GM12878 (cell line): Measurements from ENCODE around the gene MBNL1. TPM values are rescaled to one million over a fixed set of nuclear protein-coding genes. Genes with fewer than 3 reads are reported as not detected.
A peak's percentile ranks its signal among the peaks of the same experiment; 100 is the strongest.

Experiments
- ATAC-seq: fragments of 200-7000 bp; cut with Tn5 transposase; 3 replicates; pipeline ENCODE4 v1.9.1; 2020; ENCODE audit warnings: mild to moderate bottlenecking, moderate library complexity
- BruUV-seq: library from RNA; stranded (reverse); fragments of 400-500 nt; replicated peaks from 2 replicates; lab custom pipeline; 2021; lab: Mats Ljungman, UMichigan
- CTCF ChIA-PET: fragments of 300-600 bp; sonication (Branson Sonifier 250); formaldehyde crosslinking; extraction: SDS; loops from one replicate; lab custom pipeline; 2021; ENCODE audit warnings: inconsistent platforms; lab: Yijun Ruan, JAX
- POLR2A ChIA-PET: fragments of 350-600 bp; formaldehyde crosslinking; extraction: SDS; loops from one replicate; lab custom pipeline; 2021; ENCODE audit warnings: inconsistent platforms; lab: Charles Lee
- RAD21 ChIA-PET: fragments of 300-600 bp; sonication (Branson Sonifier 250); formaldehyde crosslinking; loops from one replicate; lab custom pipeline; 2023; ENCODE audit warnings: antibody characterized with exemption; ENCODE audit not compliant: unreplicated experiment; lab: Charles Lee
- SMC1A ChIA-PET: fragments of 300-600 bp; sonication (Branson Sonifier 250); formaldehyde crosslinking; loops from one replicate; lab custom pipeline; 2023; ENCODE audit not compliant: unreplicated experiment, uncharacterized antibody; lab: Charles Lee
- DNase-seq: peaks from one replicate; pipeline ENCODE4 v3.0.0-alpha.2; 2011; ENCODE audit warnings: low read depth, low spot score
- FAIRE-seq: peaks from 3 replicates; lab custom pipeline; 2011; peaks lifted over from hg19 to GRCh38; lab: Jason Lieb, UNC
- H2AFZ ChIP-seq: 2 replicates; pipeline ENCODE4 v1.6.0; 2011; ENCODE audit warnings: low read depth, low read length, control low read depth; ENCODE audit not compliant: control insufficient read depth
- H3K27ac ChIP-seq: 2 replicates; pipeline ENCODE4 v1.5.1; 2011; ENCODE audit warnings: control low read depth; ENCODE audit not compliant: control insufficient read depth, insufficient read depth
- H3K27me3 ChIP-seq, 2 experiments: replicated peaks in 1 of 2; 2 replicates each; pipeline versions ENCODE4 v1.6.0 to v1.6.1; 2011; ENCODE audit warnings: low read length in 1 of 2; ENCODE audit not compliant: control insufficient read depth in 2 of 2, insufficient read depth in 2 of 2
- H3K36me3 ChIP-seq, 2 experiments: 2 replicates each; pipeline ENCODE4 v1.5.1; 2011; ENCODE audit warnings: low read length in 1 of 2; ENCODE audit not compliant: control insufficient read depth in 2 of 2, insufficient read depth in 2 of 2
- H3K4me1 ChIP-seq: 2 replicates; pipeline ENCODE4 v1.6.1; 2011; ENCODE audit warnings: mild to moderate bottlenecking, low read length, moderate library complexity, mixed read lengths; ENCODE audit not compliant: control insufficient read depth, insufficient read depth
- H3K4me2 ChIP-seq: 2 replicates; pipeline ENCODE4 v1.6.0; 2011; ENCODE audit warnings: control low read depth; ENCODE audit not compliant: control insufficient read depth, insufficient read depth
- H3K4me3 ChIP-seq: fragments of 200-600 bp; sonication (generic); 2 replicates; pipeline ENCODE4 v1.5.1; 2016
- H3K79me2 ChIP-seq: 2 replicates; pipeline ENCODE4 v1.6.0; 2011; ENCODE audit warnings: low read length; ENCODE audit not compliant: control insufficient read depth, insufficient read depth
- H3K9ac ChIP-seq: 2 replicates; pipeline ENCODE4 v1.8.0; 2011; ENCODE audit warnings: low read length, control low read depth, mixed read lengths; ENCODE audit not compliant: control insufficient read depth, insufficient read depth
- H3K9me3 ChIP-seq: replicated peaks from 3 replicates; pipeline ENCODE4 v1.5.1; 2011; ENCODE audit warnings: mild to moderate bottlenecking, low read length; ENCODE audit not compliant: control insufficient read depth, insufficient read depth
- H4K20me1 ChIP-seq: 2 replicates; pipeline ENCODE4 v1.6.0; 2011; ENCODE audit not compliant: control insufficient read depth, insufficient read depth
- BHLHE40 ChIP-seq, 2 experiments: fragments of 450-650 bp in 1 of 2; IDR thresholded peaks; 2 replicates each; pipeline ENCODE4 v1.6.1; 2011 to 2017; ENCODE audit warnings: low read depth in 2 of 2, borderline replicate concordance in 1 of 2, improper control_type of control experiment in 1 of 2, low read length in 1 of 2, mild to moderate bottlenecking in 1 of 2
- HDAC2 ChIP-seq: fragments of 200-600 bp; sonication (generic); IDR thresholded peaks from 2 replicates; pipeline ENCODE4 v1.6.1; 2017
- NBN ChIP-seq: fragments of 450-650 bp; IDR thresholded peaks from 2 replicates; pipeline ENCODE4 v1.6.1; 2016
- ZNF384 ChIP-seq: IDR thresholded peaks from 2 replicates; pipeline ENCODE4 v1.6.1; 2012; ENCODE audit warnings: low read depth, mild to moderate bottlenecking, low read length, improper control_type of control experiment, borderline replicate concordance
- WGBS: methylation state at CpG from one replicate; pipeline ENCODE4 v1.1.6; 2016; ENCODE audit warnings: low lambda C conversion rate; ENCODE audit not compliant: insufficient replicate concordance, insufficient coverage; ENCODE audit errors: missing lambda C conversion rate; 5-methylcytosine and 5-hydroxymethylcytosine counted together
- in situ Hi-C: fragments of 300-500 bp; cut with MboI; formaldehyde crosslinking; loops from 9 replicates; pipeline ENCODE4 v1.14.3; 2018; ENCODE audit warnings: mixed read lengths
- intact Hi-C: fragments of 100-400 bp; cut with micrococcal nuclease; formaldehyde crosslinking; loops from one replicate; pipeline ENCODE4 v1.14.2; 2022; ENCODE audit not compliant: unreplicated experiment
- polyA plus RNA-seq, 11 experiments: library from polyadenylated mRNA; depleted of rRNA in 4 of 11; unstranded in 6 of 11; stranded (reverse) in 5 of 11; fragments of >200 nt; fragmentation: Nextera tagmentation in 4 of 11; fragmentation: Illumina TruSeq in 1 of 11; extraction: Ambion mirVana in 4 of 11; extraction: Trizol in 1 of 11; gene quantifications; 1 replicate in 1 of 11; 2 replicates in 10 of 11; pipeline versions ENCODE4 v1.2.1 to v1.2.3, GENCODE V29; 2011 to 2016; ENCODE audit warnings: inconsistent platforms in 2 of 11, missing spikeins in 2 of 11, low read depth in 1 of 11
- total RNA-seq, 4 experiments: library from RNA; depleted of rRNA in 3 of 4; stranded (reverse); fragments of >200 nt in 3 of 4; fragmentation: Illumina TruSeq in 1 of 4; extraction: Trizol in 1 of 4; gene quantifications; 2 replicates each; pipeline versions ENCODE4 v1.2.1 to v1.2.3, GENCODE V29; 2013 to 2021

Gene MBNL1
- total and polyA plus RNA-seq, 10 of the 15 experiments (the other 5 are each of a cell fraction or from before 2014, with no cell fraction given): 59.6 to 337 (median 143) TPM

GRCh38 chr3:152402695-152403451 is 134.1 kb downstream of the MBNL1 start:
- Histone ChIP-seq H4K20me1 (no peaks in the 10 kb centered on the region), H3K4me2 (no peak overlapping the region), H3K27me3 (no peaks in the 10 kb centered on the region), H3K4me3 (no peak overlapping the region), H3K36me3 (peaks cover 0 to 4% of the 10 kb centered on the region in 2 experiments; a peak in 1 of 4 replicates), H3K79me2 (peaks cover 89% of the 10 kb centered on the region), H3K9ac (no peak overlapping the region), H3K27ac (no peak overlapping the region), H3K4me1 (no peaks in the 10 kb centered on the region; the same call in 1 of the 2 replicates), H2AFZ (no peak overlapping the region), H3K9me3 (peaks cover 3% of the 10 kb centered on the region)
- WGBS: 2% methylated on average over 5 of the region's 5 CpGs
- no TSS peak for BruUV-seq
- ATAC-seq (peak; percentile 67), DNase-seq (no peak), FAIRE-seq (peak; percentile 13)
- in situ Hi-C loops (no loop called here), intact Hi-C loops (no loop called here)
- TF ChIP-seq ZNF384 (peak; percentile 79), HDAC2 (no peak), NBN (0 out of 2 replicates have a peak, but pooled peaks have one; percentile 33), BHLHE40 (IDR thresholded peaks at IDR 0.05; ENCODE audit: borderline replicate concordance in 1 of 2, low read depth in 2 of 2, low read length in 1 of 2) (peak; percentile 61; a peak in 3 of 4 replicates)
- RAD21 ChIA-PET: interaction anchor here (0.8 to 3.3 kb wide), 8 partner anchors 9 to 122 kb away, joined by 3 to 19 read pairs (median 4); no protein-coding TSS in a partner anchor
- POLR2A ChIA-PET: interaction anchor here (1.3 to 1.4 kb wide), 2 partner anchors 9 to 26 kb away, joined by 3 to 4 read pairs; no protein-coding TSS in a partner anchor
- SMC1A ChIA-PET: interaction anchor here (0.5 to 4.7 kb wide), 13 partner anchors 10 to 266 kb away, joined by 3 to 25 read pairs (median 3); no protein-coding TSS in a partner anchor
- CTCF ChIA-PET: interaction anchor here (0.9 to 1.6 kb wide), 6 partner anchors 8 to 330 kb away, joined by 3 to 5 read pairs (median 4); no protein-coding TSS in a partner anchor
